Keratinocyte (primary cell): ENCODE data around the gene NLRP14. TPM values are rescaled to one million over a fixed set of nuclear protein-coding genes. Genes with fewer than 3 reads are reported as not detected.

Experiments used
- DNase-seq: peaks from one replicate; pipeline ENCODE4 v3.0.0-alpha.2; 2011; ENCODE audit warnings: low read depth, missing footprints, low spot score
- FAIRE-seq: peaks from 2 replicates; lab custom pipeline; 2011; peaks lifted over from hg19 to GRCh38; lab: Jason Lieb, UNC
- H2AFZ ChIP-seq: 2 replicates; pipeline ENCODE4 v1.6.0; 2012; ENCODE audit warnings: low read length, control low read depth, inconsistent platforms; ENCODE audit not compliant: control insufficient read depth
- H3K27ac ChIP-seq: 2 replicates; pipeline ENCODE4 v1.5.1; 2011; ENCODE audit warnings: low read length; ENCODE audit not compliant: control insufficient read depth, insufficient read depth
- H3K27me3 ChIP-seq: 3 replicates; pipeline ENCODE4 v1.6.0; 2011; ENCODE audit warnings: low read length; ENCODE audit not compliant: control insufficient read depth, insufficient read depth; ENCODE audit errors: extremely low read depth
- H3K36me3 ChIP-seq, 2 experiments: 2 replicates in 1 of 2; 3 replicates in 1 of 2; pipeline ENCODE4 v1.5.1; 2011; ENCODE audit warnings: low read length in 2 of 2, mild to moderate bottlenecking in 1 of 2; ENCODE audit not compliant: control insufficient read depth in 2 of 2, insufficient read depth in 2 of 2; ENCODE audit errors: extremely low read depth in 1 of 2
- H3K4me1 ChIP-seq: 3 replicates; pipeline ENCODE4 v1.5.1; 2011; ENCODE audit warnings: low read length; ENCODE audit not compliant: control insufficient read depth, insufficient read depth; ENCODE audit errors: extremely low read depth
- H3K4me2 ChIP-seq: 3 replicates; pipeline ENCODE4 v1.6.0; 2011; ENCODE audit warnings: low read depth, low read length; ENCODE audit not compliant: control insufficient read depth, insufficient read depth; ENCODE audit errors: extremely low read depth
- H3K4me3 ChIP-seq, 3 experiments: fragments of 200-600 bp in 1 of 3; sonication (generic) in 1 of 3; 2 replicates in 2 of 3; 3 replicates in 1 of 3; pipeline ENCODE4 v1.5.1; 2011 to 2016; ENCODE audit warnings: low read length in 3 of 3, mild to moderate bottlenecking in 3 of 3, control low read depth in 2 of 3, inconsistent platforms in 1 of 3, low read depth in 1 of 3, mixed read lengths in 1 of 3, mixed run types in 1 of 3, moderate library complexity in 1 of 3; ENCODE audit not compliant: control insufficient read depth in 2 of 3, insufficient read depth in 2 of 3; ENCODE audit errors: extremely low read depth in 1 of 3
- H3K79me2 ChIP-seq: 2 replicates; pipeline ENCODE4 v1.6.0; 2012; ENCODE audit warnings: low read length; ENCODE audit not compliant: control insufficient read depth, insufficient read depth
- H3K9ac ChIP-seq: 3 replicates; pipeline ENCODE4 v1.6.0; 2011; ENCODE audit warnings: low read length; ENCODE audit not compliant: control insufficient read depth, insufficient read depth; ENCODE audit errors: extremely low read depth
- H3K9me1 ChIP-seq: 3 replicates; pipeline ENCODE4 v1.6.0; 2011; ENCODE audit warnings: low read length; ENCODE audit not compliant: control insufficient read depth, insufficient read depth; ENCODE audit errors: extremely low read depth
- H3K9me3 ChIP-seq: 2 replicates; pipeline ENCODE4 v1.5.1; 2012; ENCODE audit warnings: low read depth, low read length; ENCODE audit not compliant: control insufficient read depth
- H4K20me1 ChIP-seq: 3 replicates; pipeline ENCODE4 v1.6.0; 2011; ENCODE audit warnings: low read length; ENCODE audit not compliant: control insufficient read depth, insufficient read depth; ENCODE audit errors: extremely low read depth
- EZH2 ChIP-seq: IDR thresholded peaks from one replicate; pipeline ENCODE4 v1.6.1; 2012; ENCODE audit warnings: inconsistent platforms, mild to moderate bottlenecking, low read length, moderate library complexity
- dilution Hi-C: fragments of 300-500 bp; cut with MboI; formaldehyde crosslinking; loops from one replicate; pipeline ENCODE4 v1.7.0; 2020; ENCODE audit warnings: low sequenced_read_pairs; ENCODE audit not compliant: extremely low pct_ligation_motif_present
- polyA plus RNA-seq, 5 experiments: library from polyadenylated mRNA; depleted of rRNA in 3 of 5; stranded (reverse) in 3 of 5; stranded (forward) in 1 of 5; unstranded in 1 of 5; fragments of >200 nt; gene quantifications; 1 replicate in 1 of 5; 2 replicates in 3 of 5; 3 replicates in 1 of 5; pipeline versions ENCODE4 v1.2.1 to v1.2.3, GENCODE V29; 2011 to 2012; ENCODE audit warnings: missing spikeins in 2 of 5, low read depth in 1 of 5, low replicate concordance in 1 of 5
- TF ChIP-seq, protein P1 (sequence below), 3 experiments: IDR thresholded peaks in 1 of 3; conservative IDR thresholded peaks in 1 of 3; optimal IDR thresholded peaks in 1 of 3; 2 replicates in 2 of 3; 3 replicates in 1 of 3; pipeline versions ENCODE3 to v1.5.1; 2011; ENCODE audit warnings: low read length in 3 of 3, mild to moderate bottlenecking in 3 of 3, moderate library complexity in 2 of 3, control low read depth in 1 of 3, inconsistent platforms in 1 of 3; ENCODE audit not compliant: insufficient read depth in 2 of 3; ENCODE audit errors: extremely low read depth in 1 of 3

NLRP14 gene
- polyA plus RNA-seq, 1 donor (not counting 4 experiments of a cell fraction or from before 2014, with no cell fraction given) = 0.03 TPM

GRCh38 chr11:7021318-7021717, 1.0 kb downstream of the NLRP14 start:
- H3K9me3 ChIP-seq = no peaks in the 10 kb centered on the region

GRCh38 chr11:7028141-7028540, 7.9 kb downstream of the NLRP14 start:
- no peak for DNase-seq
- no peaks in the 10 kb centered on the region for H3K4me1 ChIP-seq
- H3K27me3 ChIP-seq = no peaks in the 10 kb centered on the region
- H3K9me1 ChIP-seq = no peaks in the 10 kb centered on the region
- no peak for FAIRE-seq
- no peak overlapping the region for H3K4me3 ChIP-seq
- H3K79me2 ChIP-seq = no peaks in the 10 kb centered on the region
- dilution Hi-C loops = no loop called here
- H3K4me2 ChIP-seq = no peak overlapping the region
- TF ChIP-seq, protein P1, sequence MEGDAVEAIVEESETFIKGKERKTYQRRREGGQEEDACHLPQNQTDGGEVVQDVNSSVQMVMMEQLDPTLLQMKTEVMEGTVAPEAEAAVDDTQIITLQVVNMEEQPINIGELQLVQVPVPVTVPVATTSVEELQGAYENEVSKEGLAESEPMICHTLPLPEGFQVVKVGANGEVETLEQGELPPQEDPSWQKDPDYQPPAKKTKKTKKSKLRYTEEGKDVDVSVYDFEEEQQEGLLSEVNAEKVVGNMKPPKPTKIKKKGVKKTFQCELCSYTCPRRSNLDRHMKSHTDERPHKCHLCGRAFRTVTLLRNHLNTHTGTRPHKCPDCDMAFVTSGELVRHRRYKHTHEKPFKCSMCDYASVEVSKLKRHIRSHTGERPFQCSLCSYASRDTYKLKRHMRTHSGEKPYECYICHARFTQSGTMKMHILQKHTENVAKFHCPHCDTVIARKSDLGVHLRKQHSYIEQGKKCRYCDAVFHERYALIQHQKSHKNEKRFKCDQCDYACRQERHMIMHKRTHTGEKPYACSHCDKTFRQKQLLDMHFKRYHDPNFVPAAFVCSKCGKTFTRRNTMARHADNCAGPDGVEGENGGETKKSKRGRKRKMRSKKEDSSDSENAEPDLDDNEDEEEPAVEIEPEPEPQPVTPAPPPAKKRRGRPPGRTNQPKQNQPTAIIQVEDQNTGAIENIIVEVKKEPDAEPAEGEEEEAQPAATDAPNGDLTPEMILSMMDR (optimal IDR thresholded peaks at IDR 0.05 in 1 of 3, IDR thresholded peaks at IDR 0.05 in 1 of 3, conservative IDR thresholded peaks at IDR 0.05 in 1 of 3; ENCODE audit: extremely low read depth in 1 of 3, insufficient read depth in 2 of 3, low read length in 3 of 3) = no peak
- TF ChIP-seq EZH2 = no peak
- no peaks in the 10 kb centered on the region for H3K9me3 ChIP-seq
- no peak overlapping the region for H2AFZ ChIP-seq
- H3K27ac ChIP-seq = no peak overlapping the region
- H3K36me3 ChIP-seq = no peaks in the 10 kb centered on the region
- no peak overlapping the region for H3K9ac ChIP-seq
- no peaks in the 10 kb centered on the region for H4K20me1 ChIP-seq

More at GRCh38 chr11:7021318-7021717, 1.0 kb downstream of the NLRP14 start:
- Histone ChIP-seq H3K9me1 (no peaks in the 10 kb centered on the region), H3K27me3 (no peaks in the 10 kb centered on the region), H3K4me2 (no peak overlapping the region), H3K36me3 (no peaks in the 10 kb centered on the region), H3K4me3 (no peak overlapping the region), H3K79me2 (no peaks in the 10 kb centered on the region), H3K4me1 (peaks cover 4% of the 10 kb centered on the region), H3K9ac (no peak overlapping the region), H4K20me1 (no peaks in the 10 kb centered on the region), H2AFZ (no peak overlapping the region), H3K27ac (no peak overlapping the region)
- dilution Hi-C loops = no loop called here
- DNase-seq = no peak
- FAIRE-seq = no peak
- TF ChIP-seq, protein P1 (optimal IDR thresholded peaks at IDR 0.05 in 1 of 3, IDR thresholded peaks at IDR 0.05 in 1 of 3, conservative IDR thresholded peaks at IDR 0.05 in 1 of 3; ENCODE audit: extremely low read depth in 1 of 3, insufficient read depth in 2 of 3, low read length in 3 of 3) = no peak
- no peak for TF ChIP-seq EZH2
